Mesendoderm (in vitro differentiated cells): Measurements from ENCODE around the gene SESTD1.
A peak's percentile ranks its signal among the peaks of the same experiment; 100 is the strongest.
"Not testable (repeated sequence)": the region's sequence is repeated elsewhere in the genome, so short reads cannot be mapped to it uniquely, and the experiment has no call there.

ENCODE experiments used
- DNase-seq: peaks from one replicate; pipeline ENCODE4 v3.0.0; 2013
- H2AK5ac ChIP-seq: 2 replicates; pipeline ENCODE4 v1.6.1; 2013; ENCODE audit warnings: low read length, inconsistent platforms
- H2BK120ac ChIP-seq: 2 replicates; pipeline ENCODE4 v1.6.1; 2013; ENCODE audit warnings: low read depth, mild to moderate bottlenecking, low read length, moderate library complexity, mixed read lengths
- H2BK15ac ChIP-seq: replicated peaks from 2 replicates; pipeline ENCODE4 v1.6.1; 2013; ENCODE audit warnings: low read depth, mild to moderate bottlenecking, moderate library complexity
- H2BK5ac ChIP-seq: 2 replicates; pipeline ENCODE4 v1.6.1; 2013; ENCODE audit warnings: low read length, inconsistent platforms
- H3K18ac ChIP-seq: 2 replicates; pipeline ENCODE4 v1.6.1; 2013; ENCODE audit warnings: mild to moderate bottlenecking, low read length, mixed read lengths
- H3K23ac ChIP-seq: one replicate; pipeline ENCODE4 v1.6.1; 2013; ENCODE audit warnings: low read length
- H3K27ac ChIP-seq: 2 replicates; pipeline ENCODE4 v1.5.1; 2013; ENCODE audit warnings: low read depth, mild to moderate bottlenecking, inconsistent platforms, low read length, moderate library complexity
- H3K27me3 ChIP-seq: 2 replicates; pipeline ENCODE4 v1.6.1; 2013; ENCODE audit warnings: low read length, control low read depth, mild to moderate bottlenecking, inconsistent platforms; ENCODE audit not compliant: insufficient read depth, poor library complexity
- H3K36me3 ChIP-seq: 2 replicates; pipeline ENCODE4 v1.6.1; 2013; ENCODE audit warnings: low read length, inconsistent platforms; ENCODE audit not compliant: control insufficient read depth, insufficient read depth
- H3K4ac ChIP-seq: one replicate; pipeline ENCODE4 v1.6.1; 2013; ENCODE audit warnings: low read depth, mild to moderate bottlenecking, low read length, moderate library complexity
- H3K4me1 ChIP-seq: 2 replicates; pipeline ENCODE4 v1.6.1; 2013; ENCODE audit warnings: low read depth, low read length, inconsistent platforms; ENCODE audit not compliant: control insufficient read depth
- H3K4me2 ChIP-seq: 2 replicates; pipeline ENCODE4 v1.6.1; 2013; ENCODE audit warnings: low read length
- H3K4me3 ChIP-seq: 2 replicates; pipeline ENCODE4 v1.5.1; 2013; ENCODE audit warnings: mild to moderate bottlenecking, low read length
- H3K56ac ChIP-seq: one replicate; pipeline ENCODE4 v1.6.1; 2013; ENCODE audit warnings: low read length
- H3K79me1 ChIP-seq: 2 replicates; pipeline ENCODE4 v1.6.1; 2013; ENCODE audit warnings: low read length, inconsistent platforms
- H3K79me2 ChIP-seq: 2 replicates; pipeline ENCODE4 v1.6.1; 2013; ENCODE audit warnings: mild to moderate bottlenecking, low read length; ENCODE audit not compliant: control insufficient read depth, insufficient read depth
- H3K9ac ChIP-seq: 2 replicates; pipeline ENCODE4 v1.6.1; 2013; ENCODE audit warnings: low read length, inconsistent platforms
- H4K5ac ChIP-seq: one replicate; pipeline ENCODE4 v1.6.1; 2013; ENCODE audit warnings: low read length
- H4K8ac ChIP-seq: one replicate; pipeline ENCODE4 v1.6.1; 2013; ENCODE audit warnings: low read depth, mild to moderate bottlenecking, control low read depth, low read length, moderate library complexity
- WGBS: extraction: QIAGEN DNeasy Blood & Tissue Kit; methylation state at CpG from one replicate; pipeline ENCODE4 v1.1.7; 2013; ENCODE audit warnings: low lambda C conversion rate, missing lambda C conversion rate; ENCODE audit not compliant: insufficient coverage; ENCODE audit errors: extremely low coverage; 5-methylcytosine and 5-hydroxymethylcytosine counted together

SESTD1 gene

GRCh38 chr2:179248024-179248348, 16.6 kb downstream of the SESTD1 start:
- Histone ChIP-seq H3K4me1 (no peaks in the 10 kb centered on the region), H3K27me3 (no peaks in the 10 kb centered on the region), H2BK15ac (no peak overlapping the region), H3K18ac (no peak overlapping the region), H2BK120ac (no peak overlapping the region), H3K9ac (no peak overlapping the region), H2AK5ac (no peak overlapping the region), H3K79me2 (peaks cover 5% of the 10 kb centered on the region), H3K4me3 (no peak overlapping the region), H3K4ac (no peak overlapping the region), H3K36me3 (no peaks in the 10 kb centered on the region), H3K79me1 (no peaks in the 10 kb centered on the region), H2BK5ac (no peak overlapping the region), H3K56ac (no peak overlapping the region), H3K23ac (no peak overlapping the region), H3K27ac (no peak overlapping the region), H4K8ac (no peak overlapping the region), H4K5ac (no peak overlapping the region), H3K4me2 (no peak overlapping the region)
- no CpG with 5 or more reads among the region's 1 CpG for WGBS
- DNase-seq = no peak

DNA sequence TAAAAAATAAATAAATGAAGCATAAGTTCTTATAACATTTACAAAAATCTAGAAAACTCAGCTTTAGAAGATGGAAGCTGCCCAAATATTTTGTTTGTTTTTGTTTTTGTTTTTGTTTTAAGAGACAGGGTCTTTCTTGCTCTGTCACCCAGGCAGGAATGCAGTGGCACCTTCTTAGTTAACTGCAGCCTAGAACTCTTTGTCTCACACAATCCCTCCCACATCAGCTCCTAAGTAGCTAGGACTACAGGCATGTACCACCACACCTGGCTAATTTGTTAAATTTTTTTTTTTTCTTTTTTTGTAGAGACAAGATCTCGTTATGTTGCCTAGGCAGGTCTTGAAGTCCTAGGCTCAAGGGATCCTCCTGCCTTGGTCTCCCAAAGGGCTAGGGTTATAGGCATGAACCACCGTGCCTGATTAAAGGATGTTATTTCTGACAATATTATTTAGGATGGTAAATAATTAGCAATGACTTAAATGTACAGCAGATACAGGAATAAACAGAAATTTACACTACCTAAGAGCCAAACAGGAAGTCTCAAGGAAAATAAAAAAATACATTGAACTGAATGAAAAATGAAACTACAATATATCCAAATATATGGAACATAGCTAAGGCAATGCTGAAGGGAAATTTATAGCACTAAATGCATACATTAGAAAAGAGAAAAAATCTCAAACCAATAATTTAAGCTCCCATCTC, 17.2 kb downstream of the SESTD1 start:
- H3K27ac ChIP-seq = no peak overlapping the region
- WGBS = no CpG with 5 or more reads among the region's 2 CpGs
- no peak overlapping the region for H4K5ac ChIP-seq
- H2BK15ac ChIP-seq = no peak overlapping the region
- H3K4me2 ChIP-seq = no peak overlapping the region
- H3K4me3 ChIP-seq = no peak overlapping the region
- no peak overlapping the region for H4K8ac ChIP-seq
- no peak overlapping the region for H2BK5ac ChIP-seq
- H3K18ac ChIP-seq = no peak overlapping the region
- H3K9ac ChIP-seq = no peak overlapping the region
- no peaks in the 10 kb centered on the region for H3K4me1 ChIP-seq
- H3K4ac ChIP-seq = no peak overlapping the region
- peak; percentile 58 for DNase-seq
- no peaks in the 10 kb centered on the region for H3K27me3 ChIP-seq
- H2AK5ac ChIP-seq = no peak overlapping the region
- H3K56ac ChIP-seq = no peak overlapping the region
- H3K79me2 ChIP-seq = peaks cover 5% of the 10 kb centered on the region
- no peak overlapping the region for H3K23ac ChIP-seq
- no peaks in the 10 kb centered on the region for H3K36me3 ChIP-seq
- no peaks in the 10 kb centered on the region for H3K79me1 ChIP-seq
- H2BK120ac ChIP-seq = no peak overlapping the region

DNA sequence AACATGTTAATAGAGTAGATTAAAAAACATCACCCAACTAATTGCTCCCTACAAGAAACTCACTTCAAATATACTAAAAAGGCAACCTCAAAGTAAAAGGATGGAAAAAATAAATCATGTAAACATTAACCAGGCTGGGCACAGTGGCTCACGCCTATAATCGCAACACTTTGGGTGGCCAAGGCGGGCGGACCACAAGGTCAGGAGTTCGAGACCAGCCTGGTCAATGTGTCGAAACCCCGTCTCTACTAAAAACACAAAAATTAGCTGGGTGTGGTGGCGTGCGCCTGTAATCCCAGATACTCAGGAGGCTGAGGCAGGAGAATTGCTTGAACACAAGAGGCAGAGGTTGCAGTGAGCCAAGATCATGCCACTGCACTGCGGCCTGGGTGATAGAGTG, 18.8 kb downstream of the SESTD1 start:
- H3K9ac ChIP-seq, H3K56ac ChIP-seq, H3K27ac ChIP-seq, H3K4me1 ChIP-seq, H4K8ac ChIP-seq, H4K5ac ChIP-seq, H3K27me3 ChIP-seq, H3K18ac ChIP-seq, H3K4me2 ChIP-seq, H3K4me3 ChIP-seq, H3K23ac ChIP-seq, H2AK5ac ChIP-seq, H3K79me2 ChIP-seq, H2BK15ac ChIP-seq, DNase-seq, H2BK120ac ChIP-seq, H2BK5ac ChIP-seq, H3K36me3 ChIP-seq, H3K4ac ChIP-seq, H3K79me1 ChIP-seq: not testable (repeated sequence)
- WGBS = no CpG with 5 or more reads among the region's 10 CpGs

DNA sequence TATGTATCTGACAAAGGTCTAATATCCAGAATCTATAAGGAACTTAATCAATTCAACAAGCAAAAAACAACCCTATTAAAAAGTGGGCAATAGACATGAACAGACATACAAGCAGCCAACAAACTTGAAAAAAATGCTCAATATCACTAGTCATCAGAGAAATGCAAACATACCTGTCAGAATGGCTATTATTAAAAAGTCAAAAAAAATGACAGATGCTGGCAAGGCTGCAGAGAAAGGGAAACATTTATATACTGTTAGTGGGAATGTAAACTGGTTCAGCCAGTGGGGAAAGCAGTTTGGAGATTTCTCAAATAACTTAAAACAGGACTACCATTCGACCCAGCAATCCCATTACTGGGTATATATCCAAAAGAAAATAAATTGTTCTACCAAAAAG, 21.6 kb downstream of the SESTD1 start:
- Histone ChIP-seq H3K27ac (no peak overlapping the region), H3K79me1 (peaks cover 1% of the 10 kb centered on the region), H3K27me3 (no peaks in the 10 kb centered on the region), H3K23ac (no peak overlapping the region), H2AK5ac (no peak overlapping the region), H3K4me1 (no peaks in the 10 kb centered on the region), H3K18ac (no peak overlapping the region), H2BK5ac (no peak overlapping the region), H2BK120ac (no peak overlapping the region), H3K4me2 (no peak overlapping the region), H4K5ac (no peak overlapping the region), H4K8ac (no peak overlapping the region), H2BK15ac (no peak overlapping the region), H3K4ac (no peak overlapping the region), H3K56ac (no peak overlapping the region), H3K9ac (no peak overlapping the region), H3K36me3 (no peaks in the 10 kb centered on the region), H3K4me3 (no peak overlapping the region), H3K79me2 (peaks cover 2% of the 10 kb centered on the region)
- WGBS = no CpG with 5 or more reads among the region's 1 CpG
- DNase-seq = no peak

GRCh38 chr2:179240481-179241451, 23.9 kb downstream of the SESTD1 start:
- peaks cover 1% of the 10 kb centered on the region for H3K79me1 ChIP-seq
- no peak overlapping the region for H3K56ac ChIP-seq
- H3K9ac ChIP-seq = no peak overlapping the region
- peaks cover 2% of the 10 kb centered on the region for H3K79me2 ChIP-seq
- H3K18ac ChIP-seq = peak overlapping the region; percentile 7
- no peak overlapping the region for H3K4me2 ChIP-seq
- no peak overlapping the region for H3K4ac ChIP-seq
- no peaks in the 10 kb centered on the region for H3K36me3 ChIP-seq
- no peak overlapping the region for H4K5ac ChIP-seq
- DNase-seq = peak; percentile 57
- H3K27ac ChIP-seq = no peak overlapping the region
- H2AK5ac ChIP-seq = no peak overlapping the region
- H2BK5ac ChIP-seq = no peak overlapping the region
- no peak overlapping the region for H3K4me3 ChIP-seq
- no peaks in the 10 kb centered on the region for H3K27me3 ChIP-seq
- no peak overlapping the region for H4K8ac ChIP-seq
- H2BK120ac ChIP-seq = no peak overlapping the region
- peaks cover 2% of the 10 kb centered on the region for H3K4me1 ChIP-seq
- no CpG with 5 or more reads among the region's 4 CpGs for WGBS
- no peak overlapping the region for H2BK15ac ChIP-seq
- no peak overlapping the region for H3K23ac ChIP-seq
